ENCODE data around the gene CCDC92B. TPM values are rescaled to one million over a fixed set of nuclear protein-coding genes. Genes with fewer than 3 reads are reported as not detected.

Gene CCDC92B
- total RNA-seq, 1 experiment from 2014 or later, result 15.2 TPM

DNA sequence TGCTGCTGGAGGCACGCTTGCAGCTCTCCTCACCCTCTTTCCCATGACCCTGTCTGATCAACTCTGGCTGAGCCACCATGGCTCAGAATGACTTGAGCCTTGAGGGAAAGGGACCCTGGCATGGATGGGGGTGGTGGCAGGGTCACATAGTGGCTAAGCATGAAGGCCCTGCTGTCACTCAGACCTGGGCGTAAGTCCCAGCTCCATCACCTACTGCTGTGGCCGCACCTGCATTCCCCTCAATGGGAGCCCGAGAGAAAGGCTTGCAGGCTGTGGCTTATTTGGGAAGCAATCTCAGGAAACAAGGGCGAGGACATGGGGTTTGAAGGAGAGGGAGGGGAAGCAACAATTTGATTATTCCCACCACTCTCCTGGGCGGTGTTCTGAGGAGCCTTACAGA is 29.0 kb upstream of the CCDC92B start (continued):
- TF ChIP-seq, protein P1, sequence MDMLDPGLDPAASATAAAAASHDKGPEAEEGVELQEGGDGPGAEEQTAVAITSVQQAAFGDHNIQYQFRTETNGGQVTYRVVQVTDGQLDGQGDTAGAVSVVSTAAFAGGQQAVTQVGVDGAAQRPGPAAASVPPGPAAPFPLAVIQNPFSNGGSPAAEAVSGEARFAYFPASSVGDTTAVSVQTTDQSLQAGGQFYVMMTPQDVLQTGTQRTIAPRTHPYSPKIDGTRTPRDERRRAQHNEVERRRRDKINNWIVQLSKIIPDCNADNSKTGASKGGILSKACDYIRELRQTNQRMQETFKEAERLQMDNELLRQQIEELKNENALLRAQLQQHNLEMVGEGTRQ (CRISPR knock-in tag; IDR thresholded peaks at IDR 0.05), result no peak
- TF ChIP-seq, protein P2, sequence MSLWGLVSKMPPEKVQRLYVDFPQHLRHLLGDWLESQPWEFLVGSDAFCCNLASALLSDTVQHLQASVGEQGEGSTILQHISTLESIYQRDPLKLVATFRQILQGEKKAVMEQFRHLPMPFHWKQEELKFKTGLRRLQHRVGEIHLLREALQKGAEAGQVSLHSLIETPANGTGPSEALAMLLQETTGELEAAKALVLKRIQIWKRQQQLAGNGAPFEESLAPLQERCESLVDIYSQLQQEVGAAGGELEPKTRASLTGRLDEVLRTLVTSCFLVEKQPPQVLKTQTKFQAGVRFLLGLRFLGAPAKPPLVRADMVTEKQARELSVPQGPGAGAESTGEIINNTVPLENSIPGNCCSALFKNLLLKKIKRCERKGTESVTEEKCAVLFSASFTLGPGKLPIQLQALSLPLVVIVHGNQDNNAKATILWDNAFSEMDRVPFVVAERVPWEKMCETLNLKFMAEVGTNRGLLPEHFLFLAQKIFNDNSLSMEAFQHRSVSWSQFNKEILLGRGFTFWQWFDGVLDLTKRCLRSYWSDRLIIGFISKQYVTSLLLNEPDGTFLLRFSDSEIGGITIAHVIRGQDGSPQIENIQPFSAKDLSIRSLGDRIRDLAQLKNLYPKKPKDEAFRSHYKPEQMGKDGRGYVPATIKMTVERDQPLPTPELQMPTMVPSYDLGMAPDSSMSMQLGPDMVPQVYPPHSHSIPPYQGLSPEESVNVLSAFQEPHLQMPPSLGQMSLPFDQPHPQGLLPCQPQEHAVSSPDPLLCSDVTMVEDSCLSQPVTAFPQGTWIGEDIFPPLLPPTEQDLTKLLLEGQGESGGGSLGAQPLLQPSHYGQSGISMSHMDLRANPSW (CRISPR knock-in tag; conservative IDR thresholded peaks at IDR 0.05; ENCODE audit: low read depth), result no peak
- TF ChIP-seq, protein P3, sequence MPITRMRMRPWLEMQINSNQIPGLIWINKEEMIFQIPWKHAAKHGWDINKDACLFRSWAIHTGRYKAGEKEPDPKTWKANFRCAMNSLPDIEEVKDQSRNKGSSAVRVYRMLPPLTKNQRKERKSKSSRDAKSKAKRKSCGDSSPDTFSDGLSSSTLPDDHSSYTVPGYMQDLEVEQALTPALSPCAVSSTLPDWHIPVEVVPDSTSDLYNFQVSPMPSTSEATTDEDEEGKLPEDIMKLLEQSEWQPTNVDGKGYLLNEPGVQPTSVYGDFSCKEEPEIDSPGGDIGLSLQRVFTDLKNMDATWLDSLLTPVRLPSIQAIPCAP (CRISPR knock-in tag; IDR thresholded peaks at IDR 0.05), result no peak
- TF ChIP-seq, protein P4, sequence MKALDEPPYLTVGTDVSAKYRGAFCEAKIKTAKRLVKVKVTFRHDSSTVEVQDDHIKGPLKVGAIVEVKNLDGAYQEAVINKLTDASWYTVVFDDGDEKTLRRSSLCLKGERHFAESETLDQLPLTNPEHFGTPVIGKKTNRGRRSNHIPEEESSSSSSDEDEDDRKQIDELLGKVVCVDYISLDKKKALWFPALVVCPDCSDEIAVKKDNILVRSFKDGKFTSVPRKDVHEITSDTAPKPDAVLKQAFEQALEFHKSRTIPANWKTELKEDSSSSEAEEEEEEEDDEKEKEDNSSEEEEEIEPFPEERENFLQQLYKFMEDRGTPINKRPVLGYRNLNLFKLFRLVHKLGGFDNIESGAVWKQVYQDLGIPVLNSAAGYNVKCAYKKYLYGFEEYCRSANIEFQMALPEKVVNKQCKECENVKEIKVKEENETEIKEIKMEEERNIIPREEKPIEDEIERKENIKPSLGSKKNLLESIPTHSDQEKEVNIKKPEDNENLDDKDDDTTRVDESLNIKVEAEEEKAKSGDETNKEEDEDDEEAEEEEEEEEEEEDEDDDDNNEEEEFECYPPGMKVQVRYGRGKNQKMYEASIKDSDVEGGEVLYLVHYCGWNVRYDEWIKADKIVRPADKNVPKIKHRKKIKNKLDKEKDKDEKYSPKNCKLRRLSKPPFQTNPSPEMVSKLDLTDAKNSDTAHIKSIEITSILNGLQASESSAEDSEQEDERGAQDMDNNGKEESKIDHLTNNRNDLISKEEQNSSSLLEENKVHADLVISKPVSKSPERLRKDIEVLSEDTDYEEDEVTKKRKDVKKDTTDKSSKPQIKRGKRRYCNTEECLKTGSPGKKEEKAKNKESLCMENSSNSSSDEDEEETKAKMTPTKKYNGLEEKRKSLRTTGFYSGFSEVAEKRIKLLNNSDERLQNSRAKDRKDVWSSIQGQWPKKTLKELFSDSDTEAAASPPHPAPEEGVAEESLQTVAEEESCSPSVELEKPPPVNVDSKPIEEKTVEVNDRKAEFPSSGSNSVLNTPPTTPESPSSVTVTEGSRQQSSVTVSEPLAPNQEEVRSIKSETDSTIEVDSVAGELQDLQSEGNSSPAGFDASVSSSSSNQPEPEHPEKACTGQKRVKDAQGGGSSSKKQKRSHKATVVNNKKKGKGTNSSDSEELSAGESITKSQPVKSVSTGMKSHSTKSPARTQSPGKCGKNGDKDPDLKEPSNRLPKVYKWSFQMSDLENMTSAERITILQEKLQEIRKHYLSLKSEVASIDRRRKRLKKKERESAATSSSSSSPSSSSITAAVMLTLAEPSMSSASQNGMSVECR (CRISPR knock-in tag; IDR thresholded peaks at IDR 0.05; ENCODE audit: borderline replicate concordance), result no peak
- no peak for TF ChIP-seq SOX15 (CRISPR knock-in tag; IDR thresholded peaks at IDR 0.05)
- TF ChIP-seq, protein P5, sequence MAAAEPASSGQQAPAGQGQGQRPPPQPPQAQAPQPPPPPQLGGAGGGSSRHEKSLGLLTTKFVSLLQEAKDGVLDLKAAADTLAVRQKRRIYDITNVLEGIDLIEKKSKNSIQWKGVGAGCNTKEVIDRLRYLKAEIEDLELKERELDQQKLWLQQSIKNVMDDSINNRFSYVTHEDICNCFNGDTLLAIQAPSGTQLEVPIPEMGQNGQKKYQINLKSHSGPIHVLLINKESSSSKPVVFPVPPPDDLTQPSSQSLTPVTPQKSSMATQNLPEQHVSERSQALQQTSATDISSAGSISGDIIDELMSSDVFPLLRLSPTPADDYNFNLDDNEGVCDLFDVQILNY (CRISPR knock-in tag; IDR thresholded peaks at IDR 0.05), result no peak
- TF ChIP-seq FOXJ3 (CRISPR knock-in tag; IDR thresholded peaks at IDR 0.05; ENCODE audit: borderline replicate concordance), result no peak
- TF ChIP-seq, protein P6, sequence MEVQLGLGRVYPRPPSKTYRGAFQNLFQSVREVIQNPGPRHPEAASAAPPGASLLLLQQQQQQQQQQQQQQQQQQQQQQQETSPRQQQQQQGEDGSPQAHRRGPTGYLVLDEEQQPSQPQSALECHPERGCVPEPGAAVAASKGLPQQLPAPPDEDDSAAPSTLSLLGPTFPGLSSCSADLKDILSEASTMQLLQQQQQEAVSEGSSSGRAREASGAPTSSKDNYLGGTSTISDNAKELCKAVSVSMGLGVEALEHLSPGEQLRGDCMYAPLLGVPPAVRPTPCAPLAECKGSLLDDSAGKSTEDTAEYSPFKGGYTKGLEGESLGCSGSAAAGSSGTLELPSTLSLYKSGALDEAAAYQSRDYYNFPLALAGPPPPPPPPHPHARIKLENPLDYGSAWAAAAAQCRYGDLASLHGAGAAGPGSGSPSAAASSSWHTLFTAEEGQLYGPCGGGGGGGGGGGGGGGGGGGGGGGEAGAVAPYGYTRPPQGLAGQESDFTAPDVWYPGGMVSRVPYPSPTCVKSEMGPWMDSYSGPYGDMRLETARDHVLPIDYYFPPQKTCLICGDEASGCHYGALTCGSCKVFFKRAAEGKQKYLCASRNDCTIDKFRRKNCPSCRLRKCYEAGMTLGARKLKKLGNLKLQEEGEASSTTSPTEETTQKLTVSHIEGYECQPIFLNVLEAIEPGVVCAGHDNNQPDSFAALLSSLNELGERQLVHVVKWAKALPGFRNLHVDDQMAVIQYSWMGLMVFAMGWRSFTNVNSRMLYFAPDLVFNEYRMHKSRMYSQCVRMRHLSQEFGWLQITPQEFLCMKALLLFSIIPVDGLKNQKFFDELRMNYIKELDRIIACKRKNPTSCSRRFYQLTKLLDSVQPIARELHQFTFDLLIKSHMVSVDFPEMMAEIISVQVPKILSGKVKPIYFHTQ (CRISPR knock-in tag; IDR thresholded peaks at IDR 0.05), result no peak
- no peak for TF ChIP-seq FOXK1 (CRISPR knock-in tag; IDR thresholded peaks at IDR 0.05)
- TF ChIP-seq TP53 (CRISPR knock-in tag; IDR thresholded peaks at IDR 0.05), result no peak
- TF ChIP-seq RELA (CRISPR knock-in tag; IDR thresholded peaks at IDR 0.05; ENCODE audit: borderline replicate concordance), result no peak

DNA sequence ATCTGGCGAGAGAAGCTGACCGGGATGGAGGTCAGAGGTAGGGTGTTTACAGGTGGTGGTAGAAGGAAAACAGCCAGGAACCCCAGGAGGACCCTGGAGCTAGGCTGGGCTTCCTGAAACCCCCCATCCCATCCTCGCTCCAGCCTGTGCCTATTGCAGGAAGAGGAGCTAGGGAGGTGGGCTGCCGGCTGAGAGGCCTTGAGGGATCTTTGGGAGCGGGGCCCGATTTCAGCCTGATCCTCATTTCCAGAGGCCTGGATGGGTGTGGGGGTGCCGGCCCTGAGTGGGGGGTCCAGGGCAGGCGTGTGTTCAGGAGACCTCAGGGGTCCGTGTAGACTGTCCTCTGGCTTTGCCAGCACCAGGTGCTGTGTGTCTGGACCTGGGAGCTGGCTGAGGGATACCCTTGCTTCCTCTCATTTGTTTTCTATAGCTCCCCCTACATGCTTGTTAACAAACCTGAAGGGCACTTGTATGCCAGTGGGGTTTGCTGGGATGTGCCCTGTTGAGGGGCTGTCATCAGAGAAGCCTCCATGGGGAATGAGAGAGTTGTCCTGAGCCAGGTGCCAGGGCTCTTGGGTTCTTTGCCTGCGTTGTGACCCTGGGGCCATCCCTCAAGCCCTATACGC is 27.9 kb upstream of the CCDC92B start:
- H3K36me3 Mint-ChIP-seq, result no peaks in the 10 kb centered on the region
- no peak for DNase-seq (ENCODE audit: low spot score)
- peak; percentile 55 for ATAC-seq
- no peak overlapping the region for H3K27ac Mint-ChIP-seq
- H3K9me3 Mint-ChIP-seq, result no peaks in the 10 kb centered on the region
- CTCF ChIA-PET, result interaction anchor here (0.6 to 4.2 kb wide), 34 partner anchors 9 to 395 kb away, joined by 3 to 70 read pairs (median 5); partner anchors contain the start of genes CCDC92B and PAFAH1B1
- POLR2A ChIA-PET, result interaction anchor here (0.8 to 1.3 kb wide), 2 partner anchors 10 to 47 kb away, joined by 3 to 4 read pairs; no protein-coding TSS in a partner anchor
- H3K4me1 Mint-ChIP-seq, result peaks cover 7% of the 10 kb centered on the region
- peak overlapping the region; percentile 89 for H3K4me3 Mint-ChIP-seq
- H3K27me3 Mint-ChIP-seq (ENCODE audit: low read depth), result peaks cover 19% of the 10 kb centered on the region
- peak; percentile 11; the same call in 1 of the 2 replicates for TF ChIP-seq TP53 (CRISPR knock-in tag; IDR thresholded peaks at IDR 0.05)
- TF ChIP-seq ELF4 (CRISPR knock-in tag; IDR thresholded peaks at IDR 0.05; ENCODE audit: low read depth), result no peak
- no peak for TF ChIP-seq KAT7 (CRISPR knock-in tag; IDR thresholded peaks at IDR 0.05; ENCODE audit: borderline replicate concordance)

All from WTC11 (cell line).